Keratinocyte (primary cell): Measurements from ENCODE around the gene NPHS1.

Experiments used
- CTCF ChIP-seq, 3 experiments: IDR thresholded peaks in 1 of 3; conservative IDR thresholded peaks in 1 of 3; optimal IDR thresholded peaks in 1 of 3; 2 replicates in 2 of 3; 3 replicates in 1 of 3; pipeline versions ENCODE3 to v1.5.1; 2011; ENCODE audit warnings: low read length in 3 of 3, mild to moderate bottlenecking in 3 of 3, moderate library complexity in 2 of 3, control low read depth in 1 of 3, inconsistent platforms in 1 of 3; ENCODE audit not compliant: insufficient read depth in 2 of 3; ENCODE audit errors: extremely low read depth in 1 of 3
- EZH2 ChIP-seq: IDR thresholded peaks from one replicate; pipeline ENCODE4 v1.6.1; 2012; ENCODE audit warnings: inconsistent platforms, mild to moderate bottlenecking, low read length, moderate library complexity

- TF ChIP-seq CTCF (optimal IDR thresholded peaks at IDR 0.05 in 1 of 3, IDR thresholded peaks at IDR 0.05 in 1 of 3, conservative IDR thresholded peaks at IDR 0.05 in 1 of 3; ENCODE audit: extremely low read depth in 1 of 3, insufficient read depth in 2 of 3, low read length in 3 of 3) (no peak), EZH2 (no peak)
Measured at GRCh38 chr19:35895911-35896642, 43.8 kb upstream of the NPHS1 start.
